Breast epithelium (tissue), 3 donors: ENCODE results near the gene HLA-DQA1.

ENCODE experiments used
- CTCF ChIP-seq, 3 donors: fragments of 450-650 bp; IDR thresholded peaks; one replicate each; pipeline ENCODE4 v1.5.1; 2016 to 2017; ENCODE audit warnings: antibody characterized with exemption in 3 of 3, mild to moderate bottlenecking in 3 of 3, moderate library complexity in 3 of 3
- POLR2A ChIP-seq: fragments of 450-650 bp; IDR thresholded peaks from one replicate; pipeline ENCODE4 v1.6.1; 2016; ENCODE audit warnings: antibody characterized with exemption, mild to moderate bottlenecking, moderate library complexity

- TF ChIP-seq POLR2A (no peak), CTCF (IDR thresholded peaks at IDR 0.05) (no peak)
These were observed 3.9 kb downstream of the HLA-DQA1 start for GRCh38 chr6:32641122-32641521.
